GM12878 (cell line): ENCODE measurements around the gene RUBCNL. TPM values are rescaled to one million over a fixed set of nuclear protein-coding genes. Genes with fewer than 3 reads are reported as not detected.

Experiments used
- ATAC-seq: fragments of 200-7000 bp; cut with Tn5 transposase; 3 replicates; pipeline ENCODE4 v1.9.1; 2020; ENCODE audit warnings: mild to moderate bottlenecking, moderate library complexity
- BruUV-seq: library from RNA; stranded (reverse); fragments of 400-500 nt; replicated peaks from 2 replicates; lab custom pipeline; 2021; lab: Mats Ljungman, UMichigan
- CTCF ChIA-PET: fragments of 300-600 bp; sonication (Branson Sonifier 250); formaldehyde crosslinking; extraction: SDS; loops from one replicate; lab custom pipeline; 2021; ENCODE audit warnings: inconsistent platforms; lab: Yijun Ruan, JAX
- POLR2A ChIA-PET: fragments of 350-600 bp; formaldehyde crosslinking; extraction: SDS; loops from one replicate; lab custom pipeline; 2021; ENCODE audit warnings: inconsistent platforms; lab: Charles Lee
- RAD21 ChIA-PET: fragments of 300-600 bp; sonication (Branson Sonifier 250); formaldehyde crosslinking; loops from one replicate; lab custom pipeline; 2023; ENCODE audit warnings: antibody characterized with exemption; ENCODE audit not compliant: unreplicated experiment; lab: Charles Lee
- SMC1A ChIA-PET: fragments of 300-600 bp; sonication (Branson Sonifier 250); formaldehyde crosslinking; loops from one replicate; lab custom pipeline; 2023; ENCODE audit not compliant: unreplicated experiment, uncharacterized antibody; lab: Charles Lee
- DNase-seq: peaks from one replicate; pipeline ENCODE4 v3.0.0-alpha.2; 2011; ENCODE audit warnings: low read depth, low spot score
- FAIRE-seq: peaks from 3 replicates; lab custom pipeline; 2011; peaks lifted over from hg19 to GRCh38; lab: Jason Lieb, UNC
- H2AFZ ChIP-seq: 2 replicates; pipeline ENCODE4 v1.6.0; 2011; ENCODE audit warnings: low read depth, low read length, control low read depth; ENCODE audit not compliant: control insufficient read depth
- H3K27ac ChIP-seq: 2 replicates; pipeline ENCODE4 v1.5.1; 2011; ENCODE audit warnings: control low read depth; ENCODE audit not compliant: control insufficient read depth, insufficient read depth
- H3K27me3 ChIP-seq, 2 experiments: replicated peaks in 1 of 2; 2 replicates each; pipeline versions ENCODE4 v1.6.0 to v1.6.1; 2011; ENCODE audit warnings: low read length in 1 of 2; ENCODE audit not compliant: control insufficient read depth in 2 of 2, insufficient read depth in 2 of 2
- H3K36me3 ChIP-seq, 2 experiments: 2 replicates each; pipeline ENCODE4 v1.5.1; 2011; ENCODE audit warnings: low read length in 1 of 2; ENCODE audit not compliant: control insufficient read depth in 2 of 2, insufficient read depth in 2 of 2
- H3K4me1 ChIP-seq: 2 replicates; pipeline ENCODE4 v1.6.1; 2011; ENCODE audit warnings: mild to moderate bottlenecking, low read length, moderate library complexity, mixed read lengths; ENCODE audit not compliant: control insufficient read depth, insufficient read depth
- H3K4me2 ChIP-seq: 2 replicates; pipeline ENCODE4 v1.6.0; 2011; ENCODE audit warnings: control low read depth; ENCODE audit not compliant: control insufficient read depth, insufficient read depth
- H3K4me3 ChIP-seq: fragments of 200-600 bp; sonication (generic); 2 replicates; pipeline ENCODE4 v1.5.1; 2016
- H3K79me2 ChIP-seq: 2 replicates; pipeline ENCODE4 v1.6.0; 2011; ENCODE audit warnings: low read length; ENCODE audit not compliant: control insufficient read depth, insufficient read depth
- H3K9ac ChIP-seq: 2 replicates; pipeline ENCODE4 v1.8.0; 2011; ENCODE audit warnings: low read length, control low read depth, mixed read lengths; ENCODE audit not compliant: control insufficient read depth, insufficient read depth
- H3K9me3 ChIP-seq: replicated peaks from 3 replicates; pipeline ENCODE4 v1.5.1; 2011; ENCODE audit warnings: mild to moderate bottlenecking, low read length; ENCODE audit not compliant: control insufficient read depth, insufficient read depth
- H4K20me1 ChIP-seq: 2 replicates; pipeline ENCODE4 v1.6.0; 2011; ENCODE audit not compliant: control insufficient read depth, insufficient read depth
- CHD2 ChIP-seq: IDR thresholded peaks from 2 replicates; pipeline ENCODE4 v1.6.1; 2011; ENCODE audit warnings: low read depth, low read length, improper control_type of control experiment, borderline replicate concordance
- FOS ChIP-seq: IDR thresholded peaks from 3 replicates; pipeline ENCODE4 v1.6.1; 2011; ENCODE audit warnings: borderline replicate concordance; ENCODE audit not compliant: insufficient read length; ENCODE audit errors: extremely low read depth
- MEF2B ChIP-seq: fragments of 450-650 bp; IDR thresholded peaks from 2 replicates; pipeline ENCODE4 v1.6.1; 2018; ENCODE audit warnings: mild to moderate bottlenecking, moderate library complexity; ENCODE audit not compliant: partially characterized antibody, poor library complexity, severe bottlenecking
- NR2F1 ChIP-seq: fragments of 450-650 bp; conservative IDR thresholded peaks from 2 replicates; pipeline ENCODE4 v1.6.1; 2017; ENCODE audit warnings: mild to moderate bottlenecking
- POLR2AphosphoS2 ChIP-seq: IDR thresholded peaks from 2 replicates; pipeline ENCODE4 v1.6.1; 2011; ENCODE audit warnings: low read depth, mild to moderate bottlenecking, low read length, improper control_type of control experiment, moderate library complexity
- SMAD1 ChIP-seq: fragments of 450-650 bp; IDR thresholded peaks from 2 replicates; pipeline ENCODE4 v1.6.1; 2018; ENCODE audit warnings: mild to moderate bottlenecking, low read depth; ENCODE audit not compliant: partially characterized antibody
- TCF12 ChIP-seq: IDR thresholded peaks from 2 replicates; pipeline ENCODE4 v1.6.1; 2011; ENCODE audit warnings: low read depth, mild to moderate bottlenecking, low read length
- TCF3 ChIP-seq: IDR thresholded peaks from 2 replicates; pipeline ENCODE4 v1.6.1; 2012; ENCODE audit warnings: low read depth, mild to moderate bottlenecking, low read length, borderline replicate concordance; ENCODE audit not compliant: insufficient read depth
- WGBS: methylation state at CpG from one replicate; pipeline ENCODE4 v1.1.6; 2016; ENCODE audit warnings: low lambda C conversion rate; ENCODE audit not compliant: insufficient replicate concordance, insufficient coverage; ENCODE audit errors: missing lambda C conversion rate; 5-methylcytosine and 5-hydroxymethylcytosine counted together
- in situ Hi-C: fragments of 300-500 bp; cut with MboI; formaldehyde crosslinking; loops from 9 replicates; pipeline ENCODE4 v1.14.3; 2018; ENCODE audit warnings: mixed read lengths
- intact Hi-C: fragments of 100-400 bp; cut with micrococcal nuclease; formaldehyde crosslinking; loops from one replicate; pipeline ENCODE4 v1.14.2; 2022; ENCODE audit not compliant: unreplicated experiment
- polyA plus RNA-seq, 11 experiments: library from polyadenylated mRNA; depleted of rRNA in 4 of 11; unstranded in 6 of 11; stranded (reverse) in 5 of 11; fragments of >200 nt; fragmentation: Nextera tagmentation in 4 of 11; fragmentation: Illumina TruSeq in 1 of 11; extraction: Ambion mirVana in 4 of 11; extraction: Trizol in 1 of 11; gene quantifications; 1 replicate in 1 of 11; 2 replicates in 10 of 11; pipeline versions ENCODE4 v1.2.1 to v1.2.3, GENCODE V29; 2011 to 2016; ENCODE audit warnings: inconsistent platforms in 2 of 11, missing spikeins in 2 of 11, low read depth in 1 of 11
- total RNA-seq, 4 experiments: library from RNA; depleted of rRNA in 3 of 4; stranded (reverse); fragments of >200 nt in 3 of 4; fragmentation: Illumina TruSeq in 1 of 4; extraction: Trizol in 1 of 4; gene quantifications; 2 replicates each; pipeline versions ENCODE4 v1.2.1 to v1.2.3, GENCODE V29; 2013 to 2021
- TF ChIP-seq, protein P1 (sequence below): IDR thresholded peaks from 2 replicates; pipeline ENCODE4 v1.6.1; 2011; ENCODE audit warnings: borderline replicate concordance, low read depth, mild to moderate bottlenecking, moderate library complexity, mixed read lengths, low read length; ENCODE audit not compliant: insufficient read depth; ENCODE audit errors: extremely low read length
- TF ChIP-seq, protein P2 (sequence below): IDR thresholded peaks from 2 replicates; pipeline ENCODE4 v1.6.1; 2011; ENCODE audit warnings: low read depth, low read length, improper control_type of control experiment, borderline replicate concordance

The RUBCNL gene
- total and polyA plus RNA-seq, 10 of the 15 experiments (the other 5 are each of a cell fraction or from before 2014, with no cell fraction given): 0.71 to 51.9 (median 38.2) TPM

DNA sequence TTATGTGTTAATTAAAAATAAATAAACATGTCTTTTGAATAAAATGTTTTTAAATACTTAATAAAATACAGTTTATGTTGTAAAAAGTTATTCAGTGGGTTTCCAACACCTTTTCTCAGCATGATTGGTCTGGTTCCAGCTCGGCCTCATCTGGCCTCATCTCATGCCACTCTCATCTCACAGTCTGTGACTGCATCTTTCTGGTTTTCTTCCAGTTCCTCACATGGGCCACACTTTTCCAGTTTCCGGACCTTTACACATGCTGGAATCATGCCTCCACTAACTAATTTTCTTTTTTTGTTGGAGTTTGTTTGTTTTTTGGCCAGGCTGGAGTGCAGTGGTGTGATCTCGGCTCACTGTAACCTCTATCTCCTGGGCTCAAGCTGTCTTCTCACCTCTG is 82.5 kb downstream of the RUBCNL start:
- ChIA-PET CTCF (interaction anchor here (0.7 to 1.1 kb wide), 2 partner anchors 17 to 320 kb away, joined by 3 to 5 read pairs; no protein-coding TSS in a partner anchor), RAD21 (no interaction called here), SMC1A (interaction anchor here (1.0 to 1.8 kb wide), 3 partner anchors 9 to 17 kb away, joined by 4 to 5 read pairs (median 4); no protein-coding TSS in a partner anchor)
- in situ Hi-C loops: no loop called here
- 56% methylated on average over 3 of the region's 3 CpGs for WGBS
- Histone ChIP-seq H3K27me3 (no peaks in the 10 kb centered on the region), H3K4me2 (no peak overlapping the region), H3K4me3 (no peak overlapping the region), H3K79me2 (no peaks in the 10 kb centered on the region), H3K9ac (no peak overlapping the region)
- intact Hi-C loops: no loop called here
- no peak for ATAC-seq
- BruUV-seq: no TSS peak
- TF ChIP-seq CHD2 (no peak), TCF12 (no peak), SMAD1 (no peak), FOS (no peak), POLR2AphosphoS2 (no peak), NR2F1 (no peak), MEF2B (no peak), TCF3 (no peak)
- TF ChIP-seq, protein P1, sequence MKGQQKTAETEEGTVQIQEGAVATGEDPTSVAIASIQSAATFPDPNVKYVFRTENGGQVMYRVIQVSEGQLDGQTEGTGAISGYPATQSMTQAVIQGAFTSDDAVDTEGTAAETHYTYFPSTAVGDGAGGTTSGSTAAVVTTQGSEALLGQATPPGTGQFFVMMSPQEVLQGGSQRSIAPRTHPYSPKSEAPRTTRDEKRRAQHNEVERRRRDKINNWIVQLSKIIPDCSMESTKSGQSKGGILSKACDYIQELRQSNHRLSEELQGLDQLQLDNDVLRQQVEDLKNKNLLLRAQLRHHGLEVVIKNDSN: no peak
- TF ChIP-seq, protein P2, sequence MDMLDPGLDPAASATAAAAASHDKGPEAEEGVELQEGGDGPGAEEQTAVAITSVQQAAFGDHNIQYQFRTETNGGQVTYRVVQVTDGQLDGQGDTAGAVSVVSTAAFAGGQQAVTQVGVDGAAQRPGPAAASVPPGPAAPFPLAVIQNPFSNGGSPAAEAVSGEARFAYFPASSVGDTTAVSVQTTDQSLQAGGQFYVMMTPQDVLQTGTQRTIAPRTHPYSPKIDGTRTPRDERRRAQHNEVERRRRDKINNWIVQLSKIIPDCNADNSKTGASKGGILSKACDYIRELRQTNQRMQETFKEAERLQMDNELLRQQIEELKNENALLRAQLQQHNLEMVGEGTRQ: no peak
- TF ChIP-seq, all 136 proteins: peak for 0
- Histone ChIP-seq H3K36me3 (no peaks in the 10 kb centered on the region), H3K4me1 (no peaks in the 10 kb centered on the region), H2AFZ (no peak overlapping the region), H3K9me3 (peaks cover 1% of the 10 kb centered on the region; the same call in 1 of the 3 replicates), H3K27ac (no peak overlapping the region), H4K20me1 (no peaks in the 10 kb centered on the region)
- POLR2A ChIA-PET: interaction anchor here (0.5 kb wide), 1 partner anchor 253 kb away, joined by 3 read pairs; no protein-coding TSS in a partner anchor
- DNase-seq (no peak), FAIRE-seq (no peak)
